GM21447 (cell line): ENCODE results near the gene FSIP2.
A peak's percentile ranks its signal among the peaks of the same experiment; 100 is the strongest.

ENCODE experiments used
- ATAC-seq: cut with Tn5 transposase; IDR thresholded peaks from one replicate; pipeline ENCODE4 v1.9.1; 2021; ENCODE audit not compliant: unreplicated experiment

The FSIP2 gene, protein sequence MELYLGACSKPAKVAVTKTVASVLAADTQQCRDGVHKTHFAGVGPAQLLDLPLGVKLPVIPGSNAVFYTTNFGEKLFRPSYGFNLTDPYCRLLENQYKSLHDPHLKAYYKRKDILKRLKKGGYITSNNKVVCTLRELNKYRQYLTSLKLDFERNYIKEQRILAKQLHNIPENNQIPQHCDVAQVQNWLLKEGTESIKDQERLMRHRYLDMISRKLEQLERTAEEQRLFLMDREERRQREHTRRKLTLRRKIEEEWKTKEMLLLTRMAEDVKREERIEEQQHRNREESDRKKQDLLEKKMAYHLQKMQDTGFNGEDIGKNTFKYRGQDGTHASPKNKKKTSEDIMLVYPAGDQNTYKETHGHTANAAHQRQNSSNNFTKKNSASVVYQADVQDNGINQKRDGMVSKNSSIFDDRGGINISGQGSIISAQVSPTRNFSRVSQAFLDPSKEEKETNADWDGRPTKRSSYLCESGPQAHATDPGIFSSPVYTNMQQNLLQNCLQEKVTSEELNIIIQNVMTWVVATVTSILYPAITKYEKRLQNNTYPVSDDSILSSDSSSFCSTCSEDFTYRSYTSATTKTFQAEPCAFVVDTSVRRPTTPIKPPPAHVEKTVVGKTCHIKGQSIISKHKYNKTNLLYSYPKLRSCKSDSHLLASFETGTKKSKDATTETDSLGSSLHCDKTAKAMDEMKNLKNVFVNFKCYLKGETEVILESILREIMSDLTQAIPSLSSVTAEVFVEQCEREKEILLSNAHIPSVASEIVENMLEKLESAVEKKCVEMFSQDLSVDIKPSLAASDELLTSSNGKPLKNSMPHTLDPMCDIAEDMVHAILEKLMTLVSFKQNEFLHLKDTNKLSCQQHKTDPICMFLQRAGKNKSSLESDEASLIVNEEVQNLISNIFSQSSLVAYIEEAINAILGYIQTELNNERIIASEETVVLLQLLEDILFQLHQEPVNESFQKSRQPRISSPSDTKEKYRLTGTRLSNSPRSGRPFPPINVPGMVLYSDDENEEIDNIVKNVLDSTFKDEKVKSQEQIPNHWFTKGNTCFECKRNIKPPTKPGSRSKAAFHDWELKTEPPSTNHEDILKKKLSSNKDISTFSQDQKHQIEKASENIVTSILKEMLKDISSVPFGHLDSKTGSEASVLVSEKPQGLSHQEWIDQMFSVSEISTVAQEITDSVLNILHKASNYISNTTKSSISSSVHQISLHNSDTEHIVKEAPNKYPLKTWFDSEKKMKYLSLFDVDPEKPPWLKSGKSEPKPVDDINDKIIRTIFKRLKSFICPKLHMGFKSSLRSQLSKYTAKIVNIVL (N-terminal part only)

DNA sequence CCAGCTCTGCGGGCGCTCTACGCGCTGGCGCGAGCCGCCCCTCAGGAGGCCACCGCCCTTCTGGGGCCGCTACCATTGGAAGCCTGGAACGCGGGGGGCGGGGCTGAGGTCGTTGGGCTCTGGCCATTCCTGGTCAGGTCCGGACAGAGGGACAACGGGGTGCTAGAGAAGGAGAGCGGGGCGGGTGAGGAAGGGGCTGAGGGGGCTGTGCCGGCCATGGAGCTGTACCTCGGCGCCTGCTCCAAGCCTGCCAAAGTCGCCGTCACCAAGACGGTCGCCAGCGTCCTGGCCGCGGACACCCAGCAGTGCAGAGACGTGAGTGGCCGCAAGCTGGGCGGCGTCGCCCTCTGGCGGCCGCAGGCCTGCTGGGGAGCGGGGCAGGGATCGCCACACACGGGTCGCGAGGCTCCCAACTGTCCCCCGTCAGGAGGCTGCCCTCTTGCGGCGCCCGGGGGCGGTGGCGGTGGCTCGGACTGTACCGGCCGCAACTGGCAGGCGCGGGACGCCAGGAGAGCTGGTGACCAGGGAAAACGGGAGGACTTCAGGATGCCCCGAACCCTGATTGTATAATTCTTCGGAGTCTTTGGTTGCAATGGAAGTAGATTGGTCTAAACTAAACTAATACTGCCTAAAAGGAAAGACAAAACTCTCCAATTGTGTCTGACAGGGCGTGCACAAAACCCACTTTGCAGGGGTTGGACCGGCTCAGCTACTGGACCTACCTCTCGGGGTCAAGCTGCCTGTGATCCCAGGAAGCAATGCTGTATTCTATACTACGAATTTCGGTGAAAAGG lies at the start of gene FSIP2:
Gene FSIP2 (plus strand): TSS at position 126 of the 794 bp plus-strand sequence. CDS start 91 bp downstream, at position 217.
- peak; percentile 96 for ATAC-seq

DNA sequence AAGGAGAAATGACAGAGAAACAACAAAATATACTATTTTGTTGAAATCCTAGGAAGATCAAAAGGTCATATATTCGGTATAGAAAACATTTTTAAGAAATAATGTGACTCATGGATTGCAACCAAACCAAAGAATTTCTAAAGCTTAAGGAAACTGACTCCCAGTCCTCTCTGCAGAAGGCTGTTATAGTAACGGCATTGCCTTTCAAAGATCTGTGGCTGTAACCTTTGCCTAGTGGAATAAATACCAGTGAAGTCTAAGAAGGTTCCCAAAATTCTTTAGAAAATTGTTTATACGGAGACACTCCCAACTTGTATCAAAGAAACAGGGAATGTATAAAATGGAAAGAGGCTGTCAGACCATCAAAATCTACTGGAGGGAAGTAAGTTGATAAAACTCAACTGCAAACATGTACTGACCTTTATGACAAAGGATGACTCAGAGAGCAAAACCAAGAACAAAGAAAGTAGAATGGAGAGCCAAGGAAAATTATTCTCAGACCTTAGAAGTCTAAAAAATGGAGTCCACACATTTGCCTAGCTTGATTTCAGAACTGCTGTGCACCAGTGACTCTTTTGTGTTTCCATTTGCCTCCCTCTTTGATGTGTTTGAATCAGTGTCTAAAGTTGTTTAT lies 48.6 kb upstream of the FSIP2 start:
- no peak for ATAC-seq

DNA sequence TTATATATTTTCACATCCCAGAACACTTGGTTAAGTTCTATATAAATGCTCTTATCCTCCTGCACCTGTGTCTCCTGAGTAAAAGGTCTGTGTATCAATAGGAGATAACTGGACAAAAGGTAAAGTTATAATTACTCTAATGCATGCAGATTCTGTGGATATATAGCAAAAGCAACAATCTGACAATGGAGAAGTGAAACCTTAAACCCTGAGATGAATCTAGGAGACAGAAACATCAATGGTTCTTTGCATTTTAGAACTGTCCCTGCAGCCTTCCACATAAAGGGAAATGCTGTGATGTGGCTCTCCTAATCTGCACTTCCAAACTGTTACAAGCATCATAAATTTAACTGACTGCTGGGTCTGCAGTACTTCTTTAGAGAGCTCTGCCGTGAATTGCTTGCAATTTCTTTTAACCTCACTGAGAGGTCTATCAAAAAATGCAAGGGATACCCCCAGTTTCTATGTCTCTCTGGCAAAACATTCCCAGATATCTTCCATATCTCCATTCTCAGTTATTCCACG lies 42.8 kb upstream of the FSIP2 start:
- ATAC-seq, result no peak

DNA sequence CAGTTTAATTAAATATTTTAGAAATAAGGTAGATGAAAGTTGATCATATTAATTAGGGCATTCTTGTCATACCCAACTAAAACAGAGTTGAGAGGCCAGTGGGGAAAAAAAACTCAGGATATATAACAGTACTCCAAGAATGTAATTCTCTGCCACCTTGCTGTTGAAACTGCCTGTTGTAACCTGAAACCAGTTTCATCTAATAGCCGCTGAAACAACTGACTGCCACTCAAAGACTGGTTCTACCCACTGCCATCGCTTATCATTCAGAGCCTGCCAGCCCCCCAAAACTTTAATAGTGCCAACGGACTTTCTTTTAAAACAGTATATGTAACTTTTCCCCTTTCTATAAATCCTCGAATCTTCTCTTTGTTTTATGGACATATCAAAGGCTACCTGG lies 37.7 kb upstream of the FSIP2 start:
- ATAC-seq, result no peak

DNA sequence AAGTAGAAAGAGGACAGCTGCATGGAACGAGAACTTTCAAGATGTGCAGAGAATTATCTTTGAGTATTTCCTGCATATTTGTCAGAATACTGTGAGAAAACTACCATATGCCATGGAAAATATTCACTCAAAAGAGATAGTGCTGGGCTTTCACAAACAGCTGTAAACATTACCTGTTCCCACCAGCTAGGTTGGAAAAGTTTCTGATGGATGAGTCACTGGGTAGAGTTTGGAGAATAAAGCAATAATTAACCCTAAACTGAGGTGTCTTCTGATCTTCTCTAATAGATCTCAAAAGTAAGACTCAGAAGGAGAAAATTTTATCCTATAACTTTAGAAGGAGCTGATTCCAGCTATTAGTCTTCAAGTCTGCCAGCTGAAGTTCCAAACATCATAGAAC lies 3.9 kb upstream of the FSIP2 start:
- ATAC-seq, result no peak

DNA sequence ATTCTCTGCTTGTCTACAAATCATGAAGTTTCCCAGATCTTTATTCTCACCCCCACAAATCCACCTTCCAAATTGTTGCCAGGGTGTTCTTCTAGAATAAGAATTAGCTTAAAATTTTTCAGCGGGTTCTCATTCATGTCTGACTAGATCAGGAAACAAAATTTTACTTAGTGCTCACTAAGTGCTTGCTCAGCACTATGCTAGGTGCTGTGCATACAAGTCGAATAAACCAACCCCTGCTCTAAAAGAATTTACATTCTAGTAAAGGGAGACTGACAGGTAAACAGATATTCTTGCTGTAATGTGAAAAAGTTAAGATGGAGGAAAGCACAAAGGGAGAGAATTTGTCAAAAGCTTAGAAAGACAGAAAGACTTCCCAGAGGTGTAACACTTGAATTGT lies 2.4 kb upstream of the FSIP2 start:
- no peak for ATAC-seq

DNA sequence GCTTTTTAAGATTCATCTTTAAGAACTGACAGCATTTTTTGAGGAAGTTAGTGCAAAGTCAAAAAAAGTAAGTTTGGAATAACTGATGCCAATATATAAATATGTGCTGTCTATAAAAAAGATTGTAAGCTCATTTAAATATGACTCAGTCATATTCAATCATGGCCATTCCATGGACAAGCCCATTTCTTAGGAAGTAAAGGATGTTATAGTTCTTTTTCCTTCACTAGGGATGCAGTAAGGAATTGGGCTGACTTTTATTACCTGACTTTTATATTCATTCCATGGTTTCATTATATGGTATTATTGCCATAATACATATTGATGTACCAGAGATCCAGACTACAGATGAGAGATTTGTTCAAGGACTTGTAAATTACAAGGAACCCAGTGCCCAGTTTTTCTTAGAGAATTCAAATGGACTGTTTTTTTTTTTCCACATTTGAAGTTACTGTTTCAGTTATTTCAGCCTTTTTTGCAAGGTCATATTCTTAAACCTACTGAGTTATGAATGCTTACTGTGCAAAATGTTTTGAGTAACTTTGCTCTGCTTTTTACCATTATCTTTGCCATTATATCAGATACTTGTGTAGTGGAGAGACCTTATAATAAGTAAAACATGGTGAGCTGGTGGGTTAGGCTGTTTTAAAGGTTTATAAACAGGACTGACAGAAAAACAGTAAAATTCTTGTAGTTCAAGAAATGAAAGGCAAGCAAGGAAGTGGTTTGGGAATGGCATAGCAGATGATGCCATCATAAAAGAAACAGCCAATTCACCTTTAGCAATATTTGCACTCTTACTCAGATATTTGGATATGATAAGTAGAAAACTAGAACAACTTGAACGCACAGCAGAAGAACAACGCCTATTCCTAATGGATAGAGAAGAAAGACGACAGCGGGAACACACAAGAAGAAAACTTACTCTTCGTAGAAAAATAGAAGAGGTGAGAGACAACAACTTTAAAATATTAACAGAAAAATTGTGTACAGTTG lies 7.6 kb downstream of the FSIP2 start:
- ATAC-seq, result no peak

DNA sequence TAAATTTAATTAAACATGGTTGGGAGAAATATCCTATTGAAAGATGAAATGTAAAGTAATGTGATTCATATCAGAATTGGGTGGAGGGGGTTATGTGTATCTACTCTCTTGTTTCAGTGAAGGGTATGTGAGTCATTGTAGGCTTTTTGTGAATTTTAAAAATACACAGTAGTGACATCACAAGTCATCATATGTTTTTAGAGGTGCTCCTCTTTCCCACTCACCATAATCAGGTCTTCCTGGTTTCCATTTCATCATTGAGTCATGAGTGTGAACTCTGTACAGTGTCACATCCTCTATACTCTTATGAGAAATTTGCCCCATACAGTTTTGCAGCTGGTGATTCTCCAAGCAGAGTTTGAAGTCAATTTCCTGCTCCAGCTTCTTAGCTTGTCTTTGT lies 18.8 kb downstream of the FSIP2 start:
- no peak for ATAC-seq

DNA sequence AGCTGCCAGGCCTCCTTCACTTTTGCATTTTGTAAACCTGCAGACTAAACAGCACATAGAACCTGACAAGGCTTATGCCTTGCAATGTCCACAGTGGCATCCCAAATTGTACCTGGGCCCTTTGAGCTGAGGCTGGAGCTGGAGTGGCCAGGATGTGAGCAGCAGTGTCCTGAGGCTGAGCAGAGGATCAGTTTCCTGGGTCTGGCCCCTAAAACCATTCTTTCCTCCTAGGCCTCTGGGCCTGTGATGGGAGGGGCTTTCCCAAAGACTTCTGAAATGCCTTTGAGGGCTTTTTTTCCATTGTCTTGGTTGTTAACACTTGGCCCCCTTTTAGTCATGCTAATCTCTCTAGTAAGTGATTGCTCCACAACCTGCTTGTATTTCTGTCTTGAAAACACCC lies 32.8 kb downstream of the FSIP2 start:
- no peak for ATAC-seq

DNA sequence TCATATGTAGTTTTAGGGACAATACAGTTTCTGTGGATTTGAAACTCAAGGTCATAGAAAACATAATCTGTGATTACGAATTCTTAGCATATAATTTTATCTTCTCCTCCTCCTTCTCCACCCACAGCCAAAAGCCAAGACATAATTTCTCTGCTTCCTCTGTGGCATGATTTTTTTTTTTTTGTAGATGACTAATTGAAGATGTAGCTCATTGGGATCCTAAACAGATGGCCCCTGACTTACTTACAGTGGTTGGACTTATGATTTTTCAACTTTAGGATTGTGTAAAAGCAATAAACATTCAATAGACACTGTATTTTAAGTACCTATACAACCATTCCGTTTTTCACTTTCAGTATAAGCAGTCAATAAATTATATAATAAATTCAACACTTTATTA lies 42.3 kb downstream of the FSIP2 start:
- ATAC-seq, result no peak

DNA sequence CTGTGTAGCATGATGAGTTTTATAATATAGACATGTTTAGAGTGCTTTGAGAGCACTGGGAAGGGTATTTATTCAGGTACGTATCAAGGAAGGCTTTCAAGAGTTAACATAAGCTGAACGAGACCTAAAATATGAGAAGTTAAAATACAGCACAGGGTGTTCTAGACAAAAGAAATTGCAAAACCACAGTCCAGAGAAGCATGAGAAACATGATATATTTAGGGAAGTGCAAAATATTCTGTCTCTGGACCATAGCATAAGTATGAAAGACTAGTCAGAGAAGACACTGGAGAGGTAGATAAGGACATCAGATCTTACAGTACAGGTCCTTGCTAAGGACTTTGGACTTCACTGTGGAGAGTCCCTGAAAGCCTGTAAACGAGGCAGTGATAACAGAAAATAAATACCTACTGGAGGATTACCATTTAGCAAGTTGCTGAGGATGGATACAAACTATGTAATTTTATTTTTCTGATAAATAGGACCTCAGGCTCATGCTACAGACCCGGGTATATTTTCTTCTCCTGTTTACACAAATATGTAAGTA lies 43.7 kb downstream of the FSIP2 start:
- no peak for ATAC-seq

DNA sequence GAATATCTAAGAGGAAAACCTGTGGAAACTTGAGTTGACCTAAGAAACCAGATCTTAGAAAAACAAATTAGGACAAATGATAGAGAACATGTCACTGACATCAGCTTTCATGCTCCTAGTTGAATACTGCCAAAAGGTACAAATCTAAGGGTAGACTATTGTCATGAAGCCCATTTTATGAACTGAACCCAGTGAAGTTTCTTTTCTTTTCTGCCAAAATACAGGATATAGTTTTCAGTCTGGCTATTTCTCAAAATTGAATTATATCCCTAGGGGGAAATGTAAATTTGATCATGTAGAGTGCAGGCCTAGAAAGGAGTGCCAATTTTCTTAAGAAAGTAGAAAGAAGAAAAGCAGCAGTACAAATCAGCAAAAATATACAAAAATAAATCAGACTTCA lies 46.6 kb downstream of the FSIP2 start:
- no peak for ATAC-seq

DNA sequence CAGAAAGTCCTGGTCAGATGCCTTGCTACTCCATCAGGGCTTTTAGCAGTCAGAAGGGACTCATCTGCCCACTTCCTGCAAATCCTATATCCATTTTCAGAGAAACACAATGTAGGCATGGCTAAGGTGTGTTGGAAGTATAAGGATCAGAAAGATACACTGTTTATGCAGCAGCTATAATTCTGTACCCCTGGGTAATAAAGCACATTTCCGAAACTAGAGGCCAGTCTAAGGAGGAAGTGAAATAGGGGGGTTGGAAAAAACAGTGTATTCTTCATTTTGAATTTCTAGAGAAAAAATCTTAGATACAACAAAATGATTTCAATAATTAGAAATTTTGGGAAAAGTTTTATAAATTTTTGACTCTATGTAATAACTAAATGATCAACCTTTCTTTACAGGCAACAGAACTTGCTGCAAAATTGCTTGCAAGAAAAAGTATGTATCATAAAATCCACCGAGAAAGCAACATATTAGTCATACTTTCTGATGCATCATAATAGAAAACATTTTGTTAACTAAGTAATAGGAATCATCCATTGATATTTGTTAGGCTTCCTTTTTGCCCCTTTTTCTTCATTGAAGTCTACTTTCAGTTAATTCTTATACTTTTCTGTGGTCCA lies 47.4 kb downstream of the FSIP2 start:
- ATAC-seq, result peak; percentile 65

DNA sequence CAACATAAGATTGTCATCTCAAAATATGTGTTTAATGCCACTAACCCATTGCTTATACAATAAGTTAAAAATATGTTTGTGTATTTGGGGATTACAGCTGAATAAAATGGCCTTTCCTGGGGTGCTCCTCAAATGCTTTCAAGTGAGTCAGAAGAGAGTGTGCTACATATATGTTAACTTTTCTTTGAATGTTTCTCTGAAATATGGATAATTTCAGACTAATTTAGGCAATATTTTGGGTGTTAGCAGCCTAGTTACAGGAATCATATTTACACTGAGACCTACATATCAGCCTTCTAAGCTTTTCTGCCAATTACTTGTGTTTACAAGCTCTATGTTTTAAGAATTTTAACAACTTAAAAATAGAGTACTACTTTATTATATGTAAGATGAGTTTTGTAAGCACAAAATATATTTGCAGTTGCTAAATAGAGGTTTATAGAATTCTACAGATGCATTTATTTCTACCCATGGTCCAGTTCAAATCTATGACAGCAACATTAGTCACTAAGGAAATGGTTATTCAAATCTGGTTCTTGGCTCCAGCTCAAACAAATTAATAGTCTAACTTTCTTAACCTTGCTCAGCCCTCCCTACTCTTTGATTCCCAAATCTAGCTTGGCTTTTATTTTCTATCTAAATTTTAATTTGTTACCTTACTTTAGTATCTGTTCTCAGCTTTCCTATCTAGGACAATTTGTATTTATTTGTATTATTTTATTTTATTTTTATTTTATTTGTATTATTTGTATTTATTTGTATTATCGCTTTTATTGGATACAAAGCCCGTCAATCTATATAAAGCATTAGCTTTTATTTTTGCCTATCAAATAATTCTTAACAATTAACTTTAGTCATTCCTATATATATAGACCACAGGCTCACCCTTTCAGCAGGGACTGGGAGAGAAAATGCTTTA lies 48.9 kb downstream of the FSIP2 start:
- ATAC-seq, result no peak

DNA sequence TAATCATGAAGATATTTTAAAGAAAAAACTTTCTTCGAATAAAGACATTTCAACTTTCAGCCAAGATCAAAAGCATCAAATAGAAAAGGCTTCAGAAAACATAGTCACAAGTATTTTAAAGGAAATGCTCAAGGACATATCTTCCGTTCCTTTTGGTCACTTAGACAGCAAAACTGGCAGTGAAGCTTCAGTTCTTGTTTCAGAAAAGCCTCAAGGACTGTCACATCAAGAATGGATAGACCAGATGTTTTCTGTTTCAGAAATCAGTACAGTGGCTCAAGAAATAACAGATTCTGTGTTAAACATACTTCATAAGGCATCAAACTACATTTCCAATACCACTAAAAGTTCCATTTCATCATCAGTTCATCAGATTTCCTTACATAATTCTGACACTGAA lies 51.8 kb downstream of the FSIP2 start:
- ATAC-seq, result no peak

DNA sequence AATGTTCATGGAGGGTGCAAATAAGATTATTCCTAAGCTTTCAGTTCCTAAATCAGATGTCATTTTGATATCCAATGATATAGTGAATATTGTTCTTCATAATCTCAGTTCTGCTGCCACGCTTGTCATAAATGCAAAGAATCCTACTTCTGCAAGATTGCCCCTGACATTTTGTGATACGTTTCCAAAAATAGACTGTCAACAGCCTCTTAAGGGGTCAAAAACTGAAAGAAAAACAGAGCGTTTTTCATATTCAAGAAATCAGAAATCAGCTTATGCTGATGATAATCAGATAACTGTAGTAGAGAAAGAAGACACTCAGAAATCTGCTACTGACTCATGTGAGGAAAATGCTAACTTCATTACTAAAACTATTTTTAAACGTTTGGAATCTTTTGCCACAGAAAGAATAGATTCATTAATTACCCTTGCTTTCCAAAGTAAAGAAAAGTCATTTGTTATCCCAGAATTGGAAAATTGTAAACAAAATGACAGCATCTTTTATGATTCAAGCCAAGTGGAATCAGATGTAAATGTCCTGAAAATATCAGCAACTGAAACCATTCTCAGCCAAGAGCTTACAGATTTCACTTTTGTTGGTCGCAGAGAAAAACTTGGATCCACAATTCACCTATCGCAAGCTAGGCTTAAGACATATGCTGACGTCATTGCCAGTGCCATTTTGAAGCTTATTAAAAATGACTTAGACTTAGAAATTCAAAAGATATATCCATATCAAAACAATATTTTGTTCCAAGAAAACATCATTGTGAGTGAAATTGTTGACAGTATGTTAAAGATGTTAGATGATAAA lies 55.1 kb downstream of the FSIP2 start:
- no peak for ATAC-seq
